Thymus (tissue), 11 donors: ENCODE results near the gene GOLGA8S. TPM values are rescaled to one million over a fixed set of nuclear protein-coding genes. Genes with fewer than 3 reads are reported as not detected.
"Not testable (repeated sequence)": the region's sequence is repeated elsewhere in the genome, so short reads cannot be mapped to it uniquely, and the experiment has no call there.

Source experiments
- DNase-seq, 9 donors: peaks; one replicate each; pipeline ENCODE4 v3.0.0-alpha.2; 2013; ENCODE audit warnings: low spot score in 9 of 9, low read depth in 6 of 9, missing footprints in 1 of 9
- H3K27ac ChIP-seq, 2 donors: one replicate each; pipeline ENCODE4 v1.5.1; 2013; ENCODE audit warnings: control low read depth in 1 of 2, low read depth in 1 of 2, low read length in 1 of 2, mild to moderate bottlenecking in 1 of 2, moderate library complexity in 1 of 2
- H3K27me3 ChIP-seq, 2 donors: one replicate each; pipeline ENCODE4 v1.5.1; 2013; ENCODE audit warnings: low read length in 1 of 2; ENCODE audit not compliant: control insufficient read depth in 2 of 2, insufficient read depth in 1 of 2
- H3K36me3 ChIP-seq, 2 donors: one replicate each; pipeline ENCODE4 v1.5.1; 2013; ENCODE audit warnings: low read length in 1 of 2, mild to moderate bottlenecking in 1 of 2, moderate library complexity in 1 of 2; ENCODE audit not compliant: control insufficient read depth in 2 of 2, insufficient read depth in 2 of 2
- H3K4me1 ChIP-seq, 2 donors: one replicate each; pipeline ENCODE4 v1.5.1; 2013; ENCODE audit warnings: low read length in 2 of 2; ENCODE audit not compliant: control insufficient read depth in 2 of 2, insufficient read depth in 2 of 2
- H3K4me3 ChIP-seq, 2 donors: one replicate each; pipeline ENCODE4 v1.5.1; 2013; ENCODE audit warnings: low read length in 2 of 2, control low read depth in 1 of 2, mild to moderate bottlenecking in 1 of 2
- H3K9me3 ChIP-seq, 2 donors: one replicate each; pipeline ENCODE4 v1.5.1; 2013; ENCODE audit warnings: low read length in 1 of 2, mild to moderate bottlenecking in 1 of 2; ENCODE audit not compliant: control insufficient read depth in 2 of 2, insufficient read depth in 1 of 2
- WGBS: extraction: QIAGEN DNeasy Blood & Tissue Kit; methylation state at CpG from one replicate; pipeline ENCODE4 v1.1.7; 2013; 5-methylcytosine and 5-hydroxymethylcytosine counted together
- polyA plus RNA-seq: library from polyadenylated mRNA; stranded (reverse); fragments of 200-250 nt; gene quantifications from one replicate; pipeline ENCODE4 v1.2.3, GENCODE V29; 2013
- total RNA-seq: library from RNA; stranded (reverse); fragments of 120-200 nt; gene quantifications from one replicate; pipeline ENCODE4 v1.2.4, GENCODE V29; 2013
- donor health status: healthy.

Gene GOLGA8S
- total and polyA plus RNA-seq, 2 donors: 0.05 to 0.23 TPM

- H3K4me1 ChIP-seq, H3K36me3 ChIP-seq, H3K27me3 ChIP-seq, H3K27ac ChIP-seq, DNase-seq, H3K9me3 ChIP-seq, H3K4me3 ChIP-seq: not testable (repeated sequence)
- WGBS: 88% methylated on average over 3 of the region's 3 CpGs
Measured at GRCh38 chr15:23371868-23372267, 17.3 kb downstream of the GOLGA8S start.

- DNase-seq: no peak
- no peaks in the 10 kb centered on the region for H3K4me1 ChIP-seq
- no peaks in the 10 kb centered on the region for H3K9me3 ChIP-seq
- no peak overlapping the region for H3K4me3 ChIP-seq
- no peak overlapping the region for H3K27ac ChIP-seq
- no peaks in the 10 kb centered on the region for H3K27me3 ChIP-seq
- 89% methylated on average over 15 of the region's 15 CpGs for WGBS
- H3K36me3 ChIP-seq: no peaks in the 10 kb centered on the region
Measured at GRCh38 chr15:23372284-23372683, 17.7 kb downstream of the GOLGA8S start.

- not testable (repeated sequence) for DNase-seq, H3K4me3 ChIP-seq, H3K36me3 ChIP-seq, H3K27me3 ChIP-seq, H3K9me3 ChIP-seq, H3K4me1 ChIP-seq, H3K27ac ChIP-seq
- 98% methylated on average over 40 of the region's 40 CpGs for WGBS
Measured at GRCh38 chr15:23372891-23373600, 18.5 kb downstream of the GOLGA8S start.

GRCh38 chr15:23374226-23374625 lies 19.7 kb downstream of the GOLGA8S start:
- H3K27me3 ChIP-seq, H3K36me3 ChIP-seq, H3K27ac ChIP-seq, H3K9me3 ChIP-seq, H3K4me1 ChIP-seq, H3K4me3 ChIP-seq, DNase-seq: not testable (repeated sequence)
- WGBS: 95% methylated on average over 11 of the region's 11 CpGs

GRCh38 chr15:23378946-23379345 lies 24.4 kb downstream of the GOLGA8S start:
- H3K4me1 ChIP-seq, H3K9me3 ChIP-seq, H3K4me3 ChIP-seq, H3K27me3 ChIP-seq, DNase-seq, H3K36me3 ChIP-seq, H3K27ac ChIP-seq: not testable (repeated sequence)
- 95% methylated on average over 13 of the region's 13 CpGs for WGBS

- H3K36me3 ChIP-seq, H3K27ac ChIP-seq, H3K27me3 ChIP-seq, DNase-seq, H3K4me1 ChIP-seq, H3K9me3 ChIP-seq, H3K4me3 ChIP-seq: not testable (repeated sequence)
- 85% methylated on average over 4 of the region's 4 CpGs for WGBS
Measured at GRCh38 chr15:23380700-23381099, 26.2 kb downstream of the GOLGA8S start.

- not testable (repeated sequence) for DNase-seq, H3K27me3 ChIP-seq, H3K9me3 ChIP-seq, H3K4me3 ChIP-seq, H3K27ac ChIP-seq, H3K36me3 ChIP-seq
- WGBS: 72% methylated on average over 7 of the region's 7 CpGs
- H3K4me1 ChIP-seq: peaks cover 6 to 12% of the 10 kb centered on the region in 2 donors
Measured at GRCh38 chr15:23381192-23381591, 26.6 kb downstream of the GOLGA8S start.

- Histone ChIP-seq H3K9me3 (no peaks in the 10 kb centered on the region), H3K27ac (peak overlapping the region in 1 of 2 donors; percentile 73), H3K36me3 (no peaks in the 10 kb centered on the region), H3K27me3 (no peaks in the 10 kb centered on the region), H3K4me1 (peaks cover 7 to 12% of the 10 kb centered on the region in 2 donors), H3K4me3 (no peak overlapping the region)
- peak in 5 of 9 donors; percentile 3 to 47 (median 13) for DNase-seq
Measured at GRCh38 chr15:23384371-23384770, 29.8 kb downstream of the GOLGA8S start.

- 58% methylated on average over 11 of the region's 11 CpGs for WGBS
- H3K27me3 ChIP-seq: no peaks in the 10 kb centered on the region
- no peak for DNase-seq
- no peak overlapping the region for H3K27ac ChIP-seq
- no peaks in the 10 kb centered on the region for H3K9me3 ChIP-seq
- no peaks in the 10 kb centered on the region for H3K36me3 ChIP-seq
- no peak overlapping the region for H3K4me3 ChIP-seq
- H3K4me1 ChIP-seq: peaks cover 7 to 12% of the 10 kb centered on the region in 2 donors
Measured at GRCh38 chr15:23385886-23386430, 31.4 kb downstream of the GOLGA8S start.
